Suprapubic skin (tissue), 3 donors: ENCODE measurements around the gene NAA60.

Experiments
- POLR2AphosphoS5 ChIP-seq, 3 donors: sonication (generic); formaldehyde crosslinking; IDR thresholded peaks; one replicate each; pipeline ENCODE4 v1.6.1; 2017; ENCODE audit warnings: antibody characterized with exemption in 3 of 3
- TF ChIP-seq, protein P1 (sequence below), 2 donors: fragments of 200-600 bp in 1 of 2; fragments of 450-650 bp in 1 of 2; sonication (generic) in 1 of 2; IDR thresholded peaks; one replicate each; pipeline ENCODE4 v1.5.1; 2016 to 2019; ENCODE audit warnings: antibody characterized with exemption in 2 of 2, mild to moderate bottlenecking in 1 of 2, moderate library complexity in 1 of 2

DNA sequence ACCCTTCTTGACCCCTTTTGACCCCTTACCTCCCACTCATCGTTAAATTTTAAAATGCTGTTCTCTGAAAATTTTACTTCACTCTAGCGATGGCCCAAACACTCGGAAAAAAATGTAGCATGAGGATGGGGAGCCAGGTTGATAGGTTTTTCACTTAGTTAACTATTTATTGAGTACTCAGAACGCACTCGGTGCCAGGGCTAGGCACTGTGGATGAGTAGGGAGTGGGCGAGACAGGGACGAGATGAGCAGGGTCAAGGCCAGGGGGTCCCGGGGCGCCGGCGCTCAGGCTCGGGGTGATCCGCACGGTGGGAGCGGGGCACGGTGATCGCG is 43.1 kb upstream of the NAA60 start:
- TF ChIP-seq, protein P1, sequence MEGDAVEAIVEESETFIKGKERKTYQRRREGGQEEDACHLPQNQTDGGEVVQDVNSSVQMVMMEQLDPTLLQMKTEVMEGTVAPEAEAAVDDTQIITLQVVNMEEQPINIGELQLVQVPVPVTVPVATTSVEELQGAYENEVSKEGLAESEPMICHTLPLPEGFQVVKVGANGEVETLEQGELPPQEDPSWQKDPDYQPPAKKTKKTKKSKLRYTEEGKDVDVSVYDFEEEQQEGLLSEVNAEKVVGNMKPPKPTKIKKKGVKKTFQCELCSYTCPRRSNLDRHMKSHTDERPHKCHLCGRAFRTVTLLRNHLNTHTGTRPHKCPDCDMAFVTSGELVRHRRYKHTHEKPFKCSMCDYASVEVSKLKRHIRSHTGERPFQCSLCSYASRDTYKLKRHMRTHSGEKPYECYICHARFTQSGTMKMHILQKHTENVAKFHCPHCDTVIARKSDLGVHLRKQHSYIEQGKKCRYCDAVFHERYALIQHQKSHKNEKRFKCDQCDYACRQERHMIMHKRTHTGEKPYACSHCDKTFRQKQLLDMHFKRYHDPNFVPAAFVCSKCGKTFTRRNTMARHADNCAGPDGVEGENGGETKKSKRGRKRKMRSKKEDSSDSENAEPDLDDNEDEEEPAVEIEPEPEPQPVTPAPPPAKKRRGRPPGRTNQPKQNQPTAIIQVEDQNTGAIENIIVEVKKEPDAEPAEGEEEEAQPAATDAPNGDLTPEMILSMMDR (IDR thresholded peaks at IDR 0.05): no peak
- TF ChIP-seq POLR2AphosphoS5 (IDR thresholded peaks at IDR 0.05): no peak
